Esophagus mucosa (tissue), 1 donor: ENCODE results near the gene SCYL2. TPM values are rescaled to one million over a fixed set of nuclear protein-coding genes. Genes with fewer than 3 reads are reported as not detected.
"Not testable (repeated sequence)": the region's sequence is repeated elsewhere in the genome, so short reads cannot be mapped to it uniquely, and the experiment has no call there.

Experiments
- ATAC-seq: fragments of 200-7000 bp; cut with Tn5 transposase; one replicate; pipeline ENCODE4 v1.9.1; 2020
- total RNA-seq: library from RNA; stranded (reverse); gene quantifications from one replicate; pipeline ENCODE4 v1.2.4, GENCODE V29; 2023
- donor health status: DM: yes; HTN: yes; CAD: no.

Gene SCYL2, protein sequence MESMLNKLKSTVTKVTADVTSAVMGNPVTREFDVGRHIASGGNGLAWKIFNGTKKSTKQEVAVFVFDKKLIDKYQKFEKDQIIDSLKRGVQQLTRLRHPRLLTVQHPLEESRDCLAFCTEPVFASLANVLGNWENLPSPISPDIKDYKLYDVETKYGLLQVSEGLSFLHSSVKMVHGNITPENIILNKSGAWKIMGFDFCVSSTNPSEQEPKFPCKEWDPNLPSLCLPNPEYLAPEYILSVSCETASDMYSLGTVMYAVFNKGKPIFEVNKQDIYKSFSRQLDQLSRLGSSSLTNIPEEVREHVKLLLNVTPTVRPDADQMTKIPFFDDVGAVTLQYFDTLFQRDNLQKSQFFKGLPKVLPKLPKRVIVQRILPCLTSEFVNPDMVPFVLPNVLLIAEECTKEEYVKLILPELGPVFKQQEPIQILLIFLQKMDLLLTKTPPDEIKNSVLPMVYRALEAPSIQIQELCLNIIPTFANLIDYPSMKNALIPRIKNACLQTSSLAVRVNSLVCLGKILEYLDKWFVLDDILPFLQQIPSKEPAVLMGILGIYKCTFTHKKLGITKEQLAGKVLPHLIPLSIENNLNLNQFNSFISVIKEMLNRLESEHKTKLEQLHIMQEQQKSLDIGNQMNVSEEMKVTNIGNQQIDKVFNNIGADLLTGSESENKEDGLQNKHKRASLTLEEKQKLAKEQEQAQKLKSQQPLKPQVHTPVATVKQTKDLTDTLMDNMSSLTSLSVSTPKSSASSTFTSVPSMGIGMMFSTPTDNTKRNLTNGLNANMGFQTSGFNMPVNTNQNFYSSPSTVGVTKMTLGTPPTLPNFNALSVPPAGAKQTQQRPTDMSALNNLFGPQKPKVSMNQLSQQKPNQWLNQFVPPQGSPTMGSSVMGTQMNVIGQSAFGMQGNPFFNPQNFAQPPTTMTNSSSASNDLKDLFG
- 29.3 TPM for total RNA-seq

DNA sequence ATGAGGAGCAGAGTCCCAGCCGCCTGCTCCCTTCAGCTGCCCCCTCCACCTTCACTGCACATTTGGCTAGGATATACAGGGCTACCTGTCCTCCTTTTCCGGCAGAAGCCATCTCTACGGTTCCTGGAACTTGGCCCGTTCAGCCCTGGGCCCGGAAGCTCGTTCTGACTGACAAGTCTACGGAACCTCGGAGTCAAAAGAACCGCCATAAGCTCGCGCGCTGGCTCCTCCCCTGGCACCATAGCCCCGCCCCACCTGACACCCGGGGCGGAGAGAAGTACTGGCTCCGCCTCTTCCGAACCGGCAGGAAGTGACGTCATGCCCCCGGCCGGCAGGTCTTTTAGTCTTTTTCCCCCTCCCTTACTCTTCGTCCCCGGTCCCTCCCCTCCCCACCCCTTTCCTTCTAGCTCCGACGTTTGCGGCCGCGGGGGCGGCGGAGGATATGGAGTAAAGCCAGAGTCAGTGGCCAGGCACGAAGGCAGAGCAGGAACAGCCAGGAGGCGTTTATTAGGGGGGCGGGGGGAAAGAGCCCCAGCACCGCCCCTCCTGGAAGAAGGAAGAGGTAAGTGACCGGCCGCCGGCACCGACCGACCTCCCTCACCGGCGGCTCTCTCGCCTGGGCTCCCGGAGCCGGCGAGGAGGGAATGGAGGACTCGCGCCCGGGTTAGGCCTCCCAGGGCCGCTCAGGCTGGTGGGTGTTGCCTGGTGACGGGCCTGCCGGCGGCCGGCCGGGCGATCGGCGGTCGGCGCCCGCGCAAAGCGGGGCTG lies at the start of gene SCYL2, which contains the start of gene DEPDC4:
SCYL2 (plus strand) TSS at position 343 of the 768 bp plus-strand sequence. CDS start 15,794 bp downstream, outside the sequence.
DEPDC4 (minus strand) TSS at position 245 of the 768 bp plus-strand sequence; CDS start at position 242, 3 bp downstream.
- ATAC-seq = peak; percentile 98

DNA sequence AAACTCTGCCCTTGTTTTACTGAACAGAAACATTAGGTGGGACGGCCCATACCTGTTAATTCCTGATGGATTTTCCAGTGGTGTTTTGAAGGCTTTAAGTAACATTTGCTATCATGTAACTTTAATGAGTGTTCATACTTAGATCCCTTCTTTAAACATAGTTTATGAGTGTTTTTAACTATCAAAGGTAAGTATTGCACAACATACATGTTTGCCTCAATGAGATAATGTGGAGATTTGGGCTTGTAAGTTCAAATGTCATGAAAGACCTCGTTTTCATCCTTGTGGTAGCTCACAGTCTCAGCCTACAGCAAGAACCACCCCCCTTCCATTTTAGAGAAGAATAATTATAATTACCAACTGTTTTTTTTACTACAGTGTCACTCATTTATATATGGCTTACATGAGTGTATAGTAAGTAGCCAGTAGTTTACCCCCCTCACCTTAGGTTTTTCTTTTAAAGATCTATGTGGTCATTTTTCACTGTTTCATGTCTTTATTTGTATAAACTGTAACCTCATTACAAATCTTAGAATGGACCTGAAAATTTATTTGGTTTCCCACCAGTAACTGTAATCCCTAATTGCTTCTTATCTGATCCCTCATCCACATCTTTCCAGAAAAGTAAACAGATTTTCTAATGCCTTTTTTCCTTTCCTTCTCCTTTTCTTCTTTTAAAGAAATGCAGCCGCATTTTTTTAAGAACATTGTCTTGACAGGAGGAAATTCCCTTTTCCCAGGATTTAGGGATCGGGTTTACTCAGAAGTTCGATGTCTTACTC lies 47.5 kb upstream of the SCYL2 start:
- ATAC-seq = no peak

DNA sequence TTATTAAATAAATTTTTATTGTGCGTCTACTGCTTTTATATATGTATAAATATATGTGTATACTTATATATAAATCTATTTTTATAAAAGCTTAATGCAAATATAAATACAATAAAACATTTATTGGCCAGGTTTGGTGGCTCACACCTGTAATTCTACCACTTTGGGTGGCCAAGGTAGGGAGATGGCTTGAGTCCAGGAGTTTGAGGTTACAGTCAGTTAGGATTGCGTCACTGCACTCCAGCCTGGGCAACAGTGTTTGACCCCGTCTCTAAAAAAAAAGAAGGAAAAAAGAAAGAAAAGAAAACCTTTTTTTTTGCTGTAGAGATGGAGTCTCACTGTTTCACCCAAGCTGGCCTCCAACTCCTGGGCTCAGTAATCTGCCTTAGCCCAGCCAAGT lies 45.5 kb upstream of the SCYL2 start:
- ATAC-seq = no peak

DNA sequence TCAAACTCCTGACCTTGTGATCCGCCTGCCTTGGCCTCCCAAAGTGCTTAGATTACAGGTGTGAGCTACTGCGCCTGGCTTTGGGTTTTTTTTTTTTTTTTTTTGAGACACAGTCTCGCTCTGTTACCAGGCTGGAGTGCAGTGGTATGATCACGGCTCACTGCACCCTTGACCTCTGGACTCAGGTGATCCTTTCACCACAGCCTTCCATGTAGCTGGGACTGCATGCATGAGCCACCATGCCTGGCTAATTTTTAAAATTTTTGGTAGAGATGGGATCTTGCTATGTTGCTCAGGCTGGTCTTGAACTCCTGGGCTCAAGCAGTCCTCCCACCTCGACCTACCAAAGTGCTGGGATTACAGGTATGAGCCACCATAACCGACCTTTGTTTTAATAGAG lies 44.8 kb upstream of the SCYL2 start:
- ATAC-seq = not testable (repeated sequence)

DNA sequence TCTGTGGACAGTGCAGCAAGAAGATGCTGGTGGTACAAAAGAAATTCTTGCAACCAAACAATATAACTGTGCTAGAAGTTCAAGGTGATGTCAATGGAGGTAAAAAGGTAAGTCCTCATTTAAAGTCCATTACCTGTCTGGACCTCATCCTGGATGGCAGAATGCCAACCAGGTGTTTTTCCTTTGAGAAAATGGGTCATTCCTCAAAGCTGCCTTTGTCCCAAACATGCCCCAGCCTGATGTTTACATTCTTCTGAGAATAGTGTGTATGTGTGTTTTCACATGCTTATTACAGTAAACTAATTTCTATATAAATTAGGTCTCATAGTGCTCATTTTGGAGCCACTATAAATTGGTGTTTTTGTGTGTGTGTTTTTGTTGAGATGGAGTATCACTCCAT lies 41.5 kb upstream of the SCYL2 start:
- no peak for ATAC-seq

DNA sequence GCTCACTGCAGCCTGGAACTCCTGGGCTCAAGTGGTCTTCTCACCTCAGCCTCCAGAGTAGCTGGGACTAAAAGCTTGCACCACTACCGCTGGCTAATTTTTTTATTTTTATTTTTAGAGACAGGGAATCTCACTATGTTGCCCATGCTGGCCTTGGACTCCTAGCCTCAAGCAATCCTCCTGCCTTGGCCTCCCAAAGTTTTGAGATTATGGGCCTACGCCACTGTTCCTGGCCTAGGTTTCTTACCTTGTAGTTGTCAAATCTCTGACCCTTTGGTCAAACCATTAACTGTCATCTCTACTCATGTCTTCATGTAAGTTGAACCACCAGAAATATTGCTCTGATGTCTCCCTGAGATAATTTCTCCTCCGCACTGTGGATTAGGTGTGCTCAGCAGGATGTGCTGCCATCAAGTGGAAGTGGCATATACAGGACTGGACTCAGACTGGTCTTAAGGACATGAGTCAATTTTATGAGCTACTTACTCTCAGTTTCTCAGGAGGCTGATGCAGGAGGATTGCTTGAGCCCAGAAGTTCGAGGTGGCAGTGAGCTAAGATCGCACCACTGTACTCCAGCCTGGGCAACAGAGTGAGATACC lies 37.8 kb upstream of the SCYL2 start:
- ATAC-seq = peak; percentile 82

DNA sequence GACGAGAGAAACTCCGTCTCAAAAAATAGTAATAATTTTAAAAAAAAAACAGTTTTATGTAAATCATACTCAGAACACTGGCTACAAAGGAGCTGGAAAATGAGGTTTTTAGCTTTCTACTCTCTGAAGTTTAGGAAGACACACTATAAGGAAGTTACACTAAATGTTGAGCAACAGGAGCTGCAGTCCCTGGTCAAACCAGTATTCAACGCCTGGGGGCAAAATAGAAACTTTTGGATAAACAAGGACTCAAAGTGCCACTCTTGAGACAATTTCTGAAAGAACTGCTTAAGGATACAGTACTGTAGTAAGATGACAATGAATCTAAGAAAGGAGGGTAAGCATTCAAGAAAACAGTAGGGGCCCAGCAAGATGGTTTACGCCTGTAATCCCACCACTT lies 37.1 kb upstream of the SCYL2 start:
- peak; percentile 82 for ATAC-seq

DNA sequence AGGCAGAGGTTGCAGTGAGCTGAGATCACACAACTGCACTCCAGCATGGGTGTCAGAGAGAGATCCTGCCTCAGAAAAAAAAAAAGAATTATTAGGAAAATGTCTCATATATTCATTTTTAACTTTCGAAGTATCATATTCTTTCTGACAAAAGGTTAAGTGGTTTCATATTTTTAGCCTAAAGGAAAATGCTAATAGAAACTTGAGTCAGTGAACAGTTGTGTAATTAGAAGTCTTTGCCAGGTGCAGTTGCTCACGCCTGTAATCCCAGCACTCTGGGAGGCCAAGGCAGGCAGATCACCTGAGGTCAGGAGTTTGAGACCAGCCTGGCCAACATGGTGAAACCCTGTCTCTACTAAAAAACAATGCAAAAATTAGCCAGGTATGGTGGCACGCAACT lies 35.1 kb upstream of the SCYL2 start:
- ATAC-seq = peak; percentile 51

DNA sequence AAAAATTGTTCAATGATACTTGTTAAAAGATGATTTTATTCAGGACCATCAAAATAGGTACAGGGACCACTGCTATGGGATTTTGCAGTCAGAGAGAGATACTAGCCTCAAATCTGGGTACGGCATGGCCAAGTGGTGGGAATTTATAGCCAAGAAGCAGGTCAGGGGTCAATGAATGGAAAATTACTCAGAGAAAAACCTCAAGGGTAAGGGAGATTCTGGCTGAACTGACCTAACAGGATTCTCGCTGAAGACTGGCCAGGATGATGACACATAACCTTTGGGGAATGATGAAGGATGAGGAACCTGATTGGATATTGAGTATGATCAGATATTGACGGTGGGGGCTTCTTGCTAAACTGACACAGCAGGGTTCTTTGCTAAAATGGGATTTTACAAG lies 32.8 kb upstream of the SCYL2 start:
- ATAC-seq = peak; percentile 20

DNA sequence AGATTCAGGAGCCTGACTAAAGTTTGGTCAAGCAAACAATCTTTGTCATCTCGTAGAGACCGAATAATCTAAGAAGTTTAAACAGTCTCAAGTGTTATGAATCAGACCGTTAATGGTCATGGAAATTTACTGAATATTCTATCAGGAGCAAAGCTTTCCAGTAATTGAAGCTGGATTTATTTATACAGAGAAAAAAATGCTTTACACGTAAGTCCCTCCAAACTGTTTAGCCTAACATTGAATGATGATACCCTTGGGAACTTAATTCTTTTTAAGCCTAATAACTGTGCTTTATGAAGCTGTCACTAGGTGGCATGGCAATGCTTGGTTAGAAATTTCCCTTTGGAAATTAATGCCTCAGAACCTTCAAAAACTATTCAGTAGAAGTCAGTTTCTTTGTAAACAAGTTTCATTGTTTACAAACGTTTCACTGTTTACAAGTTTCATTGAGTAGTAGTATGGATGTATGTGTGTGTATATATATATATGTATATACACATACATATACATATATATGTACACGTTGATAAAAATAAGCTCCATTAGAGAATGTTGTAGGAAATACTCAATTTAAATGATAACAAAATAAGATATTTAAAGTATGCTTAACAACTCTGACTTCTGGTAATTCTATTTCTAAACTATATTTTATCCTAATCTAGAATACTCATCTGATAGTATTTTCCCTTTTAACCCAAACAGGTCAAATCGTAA lies 32.2 kb upstream of the SCYL2 start:
- ATAC-seq = peak; percentile 35

DNA sequence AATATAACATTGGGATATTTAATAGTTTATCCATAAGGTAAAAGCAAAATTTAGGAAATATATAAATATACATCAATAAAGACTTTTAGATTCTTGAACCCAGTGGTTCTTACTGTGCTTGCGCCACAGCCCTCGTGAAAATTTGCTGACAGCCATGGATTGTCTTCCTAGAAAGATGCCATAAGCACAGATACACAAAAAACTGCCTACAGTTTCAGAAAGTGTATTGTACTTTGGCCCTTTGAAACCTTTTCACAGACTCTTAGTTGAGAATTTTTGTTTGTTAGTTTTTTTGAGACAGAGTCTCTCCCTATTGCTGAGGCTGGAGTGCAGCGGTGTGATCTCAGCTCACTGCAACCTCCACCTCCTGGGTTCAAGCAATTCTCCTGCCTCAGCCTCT lies 28.2 kb upstream of the SCYL2 start:
- no peak for ATAC-seq

DNA sequence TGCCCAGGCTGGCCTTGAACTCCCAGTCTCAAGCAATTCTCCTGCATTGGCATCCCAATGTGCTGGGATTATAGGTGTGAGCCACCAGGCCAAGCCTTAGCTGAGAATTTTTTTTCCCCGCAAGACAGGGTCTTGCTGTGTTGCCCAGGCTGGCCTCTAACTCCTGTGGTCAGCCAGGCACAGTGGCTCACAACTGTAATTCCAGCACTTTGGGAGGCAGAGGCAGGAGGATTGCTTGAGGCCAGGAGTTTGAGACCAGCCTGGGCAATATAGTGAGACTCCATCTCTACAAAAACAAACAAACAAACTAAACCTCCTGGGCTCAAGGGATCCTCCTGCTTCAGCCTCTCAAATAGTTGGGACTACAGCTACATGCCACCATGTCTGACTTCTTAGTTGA lies 27.4 kb upstream of the SCYL2 start:
- no peak for ATAC-seq

DNA sequence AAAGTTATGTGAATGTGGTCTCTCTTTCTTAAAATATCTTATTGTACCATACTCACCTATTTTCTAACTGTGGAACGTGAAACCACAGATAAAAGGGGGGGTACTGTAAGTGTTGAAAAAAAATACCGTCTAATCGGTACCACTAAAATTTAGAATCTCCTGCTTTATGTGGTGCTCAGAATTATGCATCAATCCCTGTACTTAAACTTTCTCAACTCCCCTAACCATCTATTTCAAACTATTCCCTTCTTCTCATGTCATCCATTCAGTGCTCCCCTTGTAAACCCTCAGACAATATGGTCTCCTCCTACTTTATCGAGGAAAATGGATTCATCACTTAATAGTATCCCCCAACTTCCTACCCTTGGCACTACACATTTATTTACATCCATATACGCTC lies 23.8 kb upstream of the SCYL2 start:
- ATAC-seq = no peak

DNA sequence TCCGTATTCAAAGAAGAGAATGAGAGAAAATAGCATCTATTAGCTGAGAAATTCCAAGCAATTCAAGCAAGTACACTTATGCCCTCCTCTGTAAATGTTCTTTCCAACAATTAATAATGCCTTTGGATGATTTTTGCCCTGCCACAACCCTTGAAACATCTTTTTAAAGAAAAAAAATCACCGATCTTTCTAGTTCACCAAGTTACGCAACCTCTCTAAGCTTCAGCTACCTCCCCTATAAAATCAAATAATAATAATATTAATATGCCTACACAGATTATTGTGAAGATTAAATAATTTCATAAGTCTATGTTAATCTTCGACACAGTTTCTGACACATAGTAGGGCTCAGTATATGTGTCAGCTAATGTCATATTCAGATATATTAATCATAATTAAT lies 19.2 kb upstream of the SCYL2 start:
- no peak for ATAC-seq

DNA sequence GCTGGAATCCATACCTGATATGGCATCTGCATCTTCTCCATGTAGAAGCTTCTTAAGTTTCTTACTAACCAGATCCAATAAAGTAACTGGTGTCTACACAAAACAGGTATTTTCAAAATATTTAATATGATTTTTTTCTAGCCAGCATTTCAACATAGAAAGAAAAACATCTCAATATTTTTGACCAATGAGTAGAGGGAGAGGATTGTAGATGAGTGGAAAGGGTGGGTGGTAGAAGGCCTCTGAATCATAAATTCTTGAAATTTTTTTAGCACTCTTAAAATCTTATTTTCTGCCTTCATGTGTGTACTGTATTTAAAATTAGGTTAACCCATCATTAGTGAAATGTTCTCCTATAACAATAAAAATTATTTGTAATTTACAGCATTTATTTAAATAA lies 18.1 kb upstream of the SCYL2 start:
- ATAC-seq = no peak

DNA sequence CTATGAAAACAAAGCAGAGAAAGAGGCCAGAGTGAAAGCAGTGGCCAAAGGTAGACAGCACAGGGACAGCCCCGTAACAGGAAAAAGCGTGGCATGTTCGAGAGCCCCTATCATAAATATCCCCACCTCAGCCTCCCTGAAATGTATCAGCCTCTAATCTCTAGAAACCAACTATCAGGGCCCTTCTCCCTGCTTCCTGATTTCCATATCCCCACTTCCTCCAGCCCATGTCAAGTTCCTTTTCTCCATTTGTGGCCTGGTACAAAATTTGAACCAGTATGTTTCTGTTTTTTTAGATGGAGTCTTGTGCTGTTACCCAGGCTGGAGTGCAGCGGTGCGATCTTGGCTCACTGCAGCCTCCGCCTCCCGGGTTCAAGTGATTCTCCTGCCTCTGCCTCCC lies 17.0 kb upstream of the SCYL2 start:
- no peak for ATAC-seq

DNA sequence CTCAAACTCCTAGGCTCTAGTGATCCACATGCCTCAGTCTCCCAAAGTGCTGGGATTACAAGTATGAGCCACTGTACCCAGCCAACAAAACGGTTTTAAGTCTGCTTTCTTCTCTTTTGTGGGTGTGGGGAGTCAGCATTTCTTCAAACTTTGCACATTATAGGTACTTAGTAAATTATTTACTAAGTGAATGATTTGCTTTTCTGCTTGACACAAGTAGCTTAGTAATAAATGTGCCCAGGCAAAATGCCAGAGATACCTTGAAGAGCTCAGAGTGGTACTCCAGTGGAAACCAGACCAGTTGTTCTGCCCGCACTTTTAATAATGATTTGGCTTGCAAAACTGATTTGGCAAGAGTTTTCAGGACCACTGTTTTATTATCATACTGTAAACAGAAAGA lies 15.1 kb upstream of the SCYL2 start:
- no peak for ATAC-seq

DNA sequence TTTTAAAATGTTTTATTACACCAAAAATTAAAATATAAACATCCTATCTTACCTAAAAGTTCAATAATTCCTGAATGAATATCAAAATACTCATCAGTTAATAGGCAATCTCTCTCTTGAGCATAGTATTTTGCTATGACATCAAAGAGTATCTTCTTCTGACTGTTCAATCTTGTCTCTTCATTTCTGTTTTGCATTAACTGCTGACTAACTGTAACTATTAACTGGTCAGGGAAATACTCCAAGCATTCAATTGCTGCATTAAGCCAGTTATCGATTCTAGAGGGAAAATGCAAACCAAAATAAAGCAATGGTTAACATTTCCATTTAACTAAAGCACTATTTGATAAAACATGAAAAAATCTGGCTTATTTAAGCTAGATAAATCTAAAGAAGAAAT lies 13.5 kb upstream of the SCYL2 start:
- ATAC-seq = no peak

DNA sequence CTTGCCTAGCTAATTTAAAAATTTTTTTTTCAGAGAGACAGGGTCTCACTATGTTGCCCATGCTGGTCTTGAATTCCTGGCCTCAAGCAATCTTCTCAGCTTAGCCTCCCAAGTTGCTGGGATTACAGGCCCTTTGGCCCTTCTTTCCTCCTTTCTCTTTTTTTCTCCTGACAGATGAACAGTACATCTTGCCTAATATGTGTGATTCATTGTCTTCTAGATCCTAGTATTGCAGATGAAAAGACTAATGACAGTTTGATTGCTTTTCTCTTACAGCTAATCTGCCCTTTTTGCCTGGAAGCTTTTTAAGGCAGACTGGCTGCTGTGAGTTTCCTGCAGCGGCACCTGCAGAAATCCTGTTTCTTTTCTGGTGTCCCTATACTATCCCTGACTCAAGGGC lies 12.1 kb upstream of the SCYL2 start:
- peak; percentile 77 for ATAC-seq

DNA sequence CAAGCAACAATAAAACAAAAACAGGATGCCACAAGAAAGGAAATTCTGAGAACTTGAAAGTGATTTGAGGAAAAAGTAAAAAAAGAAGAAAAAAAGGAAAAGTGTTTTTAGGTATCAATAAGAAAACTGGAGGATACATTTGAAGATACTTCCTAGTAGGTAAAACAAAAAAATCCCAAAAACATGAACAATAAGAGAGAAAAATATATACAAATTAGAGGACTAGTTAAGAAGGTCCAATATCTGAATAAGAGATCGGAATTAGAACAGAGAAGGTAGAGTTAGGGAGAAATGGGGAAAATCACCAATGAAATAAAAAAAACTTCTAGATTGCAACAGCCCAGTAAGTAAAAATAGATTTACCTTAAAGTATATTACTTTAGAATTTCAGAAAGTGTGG lies 8.8 kb upstream of the SCYL2 start:
- ATAC-seq = no peak

DNA sequence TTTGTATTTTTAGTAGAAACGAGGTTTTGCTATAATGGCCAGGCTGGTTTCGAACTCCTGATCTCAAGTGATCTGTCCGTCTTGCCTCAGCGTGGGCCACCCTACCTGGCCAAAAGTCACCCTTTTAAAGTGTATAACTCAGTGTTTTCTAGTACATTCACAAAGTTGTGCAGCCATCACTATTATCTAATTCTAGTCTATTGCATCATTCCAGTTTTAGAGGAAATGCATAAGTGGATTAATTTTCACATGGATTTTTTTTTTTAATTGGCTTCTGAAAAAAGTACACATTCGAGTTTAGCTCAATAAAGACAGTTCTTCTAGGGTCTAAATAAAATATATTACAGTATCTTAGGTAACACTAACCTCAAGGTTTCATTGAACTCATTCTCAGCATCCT lies 3.8 kb upstream of the SCYL2 start:
- no peak for ATAC-seq
